AG09319 (cell line): Measurements from ENCODE around the gene LAG3.
A peak's percentile ranks its signal among the peaks of the same experiment; 100 is the strongest.

ENCODE experiments used
- DNase-seq: peaks from one replicate; pipeline ENCODE4 v3.0.0-alpha.2; 2010; ENCODE audit warnings: low read depth; ENCODE audit errors: extremely low read depth
- CTCF ChIP-seq: IDR thresholded peaks from 2 replicates; pipeline ENCODE4 v1.5.1; 2011; ENCODE audit warnings: low read depth, mild to moderate bottlenecking, inconsistent platforms, low read length, moderate library complexity

LAG3 gene

GRCh38 chr12:6765634-6766581 is 6.4 kb upstream of the LAG3 start, which contains the start of gene PTMS:
Gene PTMS, plus strand, starts transcription at chr12:6766363. Its CDS starts 343 bp downstream, at chr12:6766706.
- no peak for TF ChIP-seq CTCF
- peak; percentile 91 for DNase-seq

- DNase-seq, result no peak
- peak; percentile 44 for TF ChIP-seq CTCF
Measured at GRCh38 chr12:6766651-6767349, 5.5 kb upstream of the LAG3 start.

- TF ChIP-seq CTCF, result no peak
- no peak for DNase-seq
Measured at GRCh38 chr12:6767353-6768319, 4.7 kb upstream of the LAG3 start.

- no peak for DNase-seq
- TF ChIP-seq CTCF, result no peak
Measured at GRCh38 chr12:6768437-6768914, 3.8 kb upstream of the LAG3 start.

- no peak for DNase-seq
Measured at GRCh38 chr12:6768990-6769389, 3.3 kb upstream of the LAG3 start.

GRCh38 chr12:6769666-6770065 is 2.7 kb upstream of the LAG3 start:
- no peak for DNase-seq
- TF ChIP-seq CTCF, result no peak

More at GRCh38 chr12:6768990-6769389, 3.3 kb upstream of the LAG3 start:
- no peak for TF ChIP-seq CTCF
